Endothelial cell (in vitro differentiated cells): ENCODE data around the gene RNF5. TPM values are rescaled to one million over a fixed set of nuclear protein-coding genes. Genes with fewer than 3 reads are reported as not detected.
"Not testable (repeated sequence)": the region's sequence is repeated elsewhere in the genome, so short reads cannot be mapped to it uniquely, and the experiment has no call there.

Experiments used
- DNase-seq: peaks from one replicate; pipeline ENCODE4 v3.0.0; 2021; ENCODE audit warnings: low spot score
- H3K27ac Mint-ChIP-seq: one replicate; pipeline ENCODE4 v1.8.0; 2021; ENCODE audit warnings: mixed read lengths, inconsistent platforms; ENCODE audit not compliant: unreplicated experiment
- H3K27me3 Mint-ChIP-seq: one replicate; pipeline ENCODE4 v1.8.0; 2021; ENCODE audit warnings: mild to moderate bottlenecking, moderate library complexity, mixed read lengths, inconsistent platforms; ENCODE audit not compliant: unreplicated experiment
- H3K36me3 Mint-ChIP-seq: one replicate; pipeline ENCODE4 v1.8.0; 2021; ENCODE audit warnings: mild to moderate bottlenecking, low read depth, mixed read lengths, inconsistent platforms; ENCODE audit not compliant: unreplicated experiment
- H3K4me1 Mint-ChIP-seq: one replicate; pipeline ENCODE4 v1.8.0; 2021; ENCODE audit warnings: mild to moderate bottlenecking, mixed read lengths, inconsistent platforms; ENCODE audit not compliant: unreplicated experiment
- H3K4me3 Mint-ChIP-seq: one replicate; pipeline ENCODE4 v1.8.0; 2021; ENCODE audit warnings: mild to moderate bottlenecking, mixed read lengths, inconsistent platforms; ENCODE audit not compliant: unreplicated experiment
- H3K9me3 Mint-ChIP-seq: one replicate; pipeline ENCODE4 v1.8.0; 2021; ENCODE audit warnings: mixed read lengths, inconsistent platforms; ENCODE audit not compliant: unreplicated experiment
- CTCF ChIP-seq: fragments of 200-600 bp; sonication (generic); IDR thresholded peaks from one replicate; pipeline ENCODE4 v1.5.0; 2021; ENCODE audit warnings: antibody characterized with exemption; ENCODE audit not compliant: unreplicated experiment
- total RNA-seq: library from RNA; stranded (reverse); fragmentation: NEBNext Ultra II Directional; extraction: Animal tissue kit (Norgen Biotek cat#: 25700); gene quantifications from one replicate; pipeline ENCODE4 v1.2.1, GENCODE V29; 2021; ENCODE audit not compliant: unreplicated experiment

The RNF5 gene
- total RNA-seq, 1 donor from 2014 or later, result 44.4 TPM

GRCh38 chr6:32208996-32209395 lies 30.8 kb downstream of the RNF5 start:
- peaks cover 6% of the 10 kb centered on the region for H3K27me3 Mint-ChIP-seq
- no peak for TF ChIP-seq CTCF
- peaks cover 4% of the 10 kb centered on the region for H3K4me1 Mint-ChIP-seq
- H3K9me3 Mint-ChIP-seq, result no peaks in the 10 kb centered on the region
- no peak for DNase-seq
- peaks cover 53% of the 10 kb centered on the region for H3K36me3 Mint-ChIP-seq
- H3K27ac Mint-ChIP-seq, result no peak overlapping the region
- H3K4me3 Mint-ChIP-seq, result peak overlapping the region; percentile 76

- Mint-ChIP-seq H3K27me3 (peaks cover 7% of the 10 kb centered on the region), H3K27ac (peak overlapping the region; percentile 24)
- TF ChIP-seq CTCF, result no peak
Measured at GRCh38 chr6:32210191-32210601, 32.0 kb downstream of the RNF5 start.

GRCh38 chr6:32211432-32211831 lies 33.2 kb downstream of the RNF5 start:
- Mint-ChIP-seq H3K4me1 (peaks cover 12% of the 10 kb centered on the region), H3K36me3 (peaks cover 57% of the 10 kb centered on the region)
- H3K9me3 Mint-ChIP-seq, H3K27ac Mint-ChIP-seq, H3K27me3 Mint-ChIP-seq, DNase-seq, H3K4me3 Mint-ChIP-seq: not testable (repeated sequence)

More at GRCh38 chr6:32210191-32210601, 32.0 kb downstream of the RNF5 start:
- Mint-ChIP-seq H3K36me3 (peaks cover 54% of the 10 kb centered on the region), H3K4me3 (peak overlapping the region; percentile 52), H3K4me1 (peaks cover 4% of the 10 kb centered on the region), H3K9me3 (no peaks in the 10 kb centered on the region)
- DNase-seq, result no peak

- Mint-ChIP-seq H3K9me3 (no peaks in the 10 kb centered on the region), H3K27ac (no peak overlapping the region), H3K36me3 (peaks cover 59% of the 10 kb centered on the region), H3K4me1 (peaks cover 17% of the 10 kb centered on the region), H3K27me3 (peaks cover 7% of the 10 kb centered on the region), H3K4me3 (peak overlapping the region; percentile 79)
- TF ChIP-seq CTCF, result no peak
- DNase-seq, result no peak
Measured at GRCh38 chr6:32212076-32212760, 34.0 kb downstream of the RNF5 start.

- no peaks in the 10 kb centered on the region for H3K9me3 Mint-ChIP-seq
- no peak for TF ChIP-seq CTCF
- H3K4me1 Mint-ChIP-seq, result peaks cover 22% of the 10 kb centered on the region
- H3K4me3 Mint-ChIP-seq, result no peak overlapping the region
- peaks cover 58% of the 10 kb centered on the region for H3K36me3 Mint-ChIP-seq
- peak overlapping the region; percentile 18 for H3K27ac Mint-ChIP-seq
- peaks cover 7% of the 10 kb centered on the region for H3K27me3 Mint-ChIP-seq
- DNase-seq, result no peak
Measured at GRCh38 chr6:32213649-32214048, 35.4 kb downstream of the RNF5 start.
